ENCODE data around the gene ITFG1. TPM values are rescaled to one million over a fixed set of nuclear protein-coding genes. Genes with fewer than 3 reads are reported as not detected.

Gene ITFG1
- total RNA-seq, 1 donor = 58.6 TPM

GRCh38 chr16:47323241-47323640 lies 137.6 kb downstream of the ITFG1 start:
- Histone ChIP-seq H3K27ac (ENCODE audit: low read depth, low read length) (no peak overlapping the region), H3K4me3 (ENCODE audit: insufficient read depth, low read length) (no peak overlapping the region), H2AFZ (ENCODE audit: low read length) (no peak overlapping the region), H3K9me3 (ENCODE audit: low read depth, low read length) (no peaks in the 10 kb centered on the region), H3K79me2 (ENCODE audit: insufficient read depth, low read length) (no peaks in the 10 kb centered on the region), H3K4me2 (ENCODE audit: insufficient read depth, low read length) (no peak overlapping the region), H3K27me3 (ENCODE audit: insufficient read depth, low read length) (no peaks in the 10 kb centered on the region), H3K36me3 (ENCODE audit: insufficient read depth, low read length) (no peaks in the 10 kb centered on the region), H4K20me1 (ENCODE audit: insufficient read depth, low read length) (no peaks in the 10 kb centered on the region), H3K4me1 (ENCODE audit: insufficient read depth, low read length) (no peaks in the 10 kb centered on the region)
- no peak for TF ChIP-seq CTCF (IDR thresholded peaks at IDR 0.05; ENCODE audit: extremely low read depth, low read depth, low read length)
- no peak for DNase-seq (ENCODE audit: insufficient read length, low spot score, missing footprints)

GRCh38 chr16:47320546-47321310 lies 140.1 kb downstream of the ITFG1 start:
- Histone ChIP-seq H3K4me1 (ENCODE audit: insufficient read depth, low read length) (no peaks in the 10 kb centered on the region), H3K36me3 (ENCODE audit: insufficient read depth, low read length) (no peaks in the 10 kb centered on the region), H3K4me2 (ENCODE audit: insufficient read depth, low read length) (no peak overlapping the region), H2AFZ (ENCODE audit: low read length) (no peak overlapping the region), H3K9me3 (ENCODE audit: low read depth, low read length) (no peaks in the 10 kb centered on the region), H4K20me1 (ENCODE audit: insufficient read depth, low read length) (no peaks in the 10 kb centered on the region), H3K27me3 (ENCODE audit: insufficient read depth, low read length) (no peaks in the 10 kb centered on the region), H3K4me3 (ENCODE audit: insufficient read depth, low read length) (no peak overlapping the region), H3K27ac (ENCODE audit: low read depth, low read length) (no peak overlapping the region), H3K79me2 (ENCODE audit: insufficient read depth, low read length) (no peaks in the 10 kb centered on the region)
- no peak for DNase-seq (ENCODE audit: insufficient read length, low spot score, missing footprints)
- no peak for TF ChIP-seq CTCF (IDR thresholded peaks at IDR 0.05; ENCODE audit: extremely low read depth, low read depth, low read length)

- no peak for TF ChIP-seq CTCF (IDR thresholded peaks at IDR 0.05; ENCODE audit: extremely low read depth, low read depth, low read length)
- Histone ChIP-seq H3K4me2 (ENCODE audit: insufficient read depth, low read length) (no peak overlapping the region), H3K36me3 (ENCODE audit: insufficient read depth, low read length) (no peaks in the 10 kb centered on the region), H3K27ac (ENCODE audit: low read depth, low read length) (no peak overlapping the region), H3K27me3 (ENCODE audit: insufficient read depth, low read length) (no peaks in the 10 kb centered on the region), H3K79me2 (ENCODE audit: insufficient read depth, low read length) (no peaks in the 10 kb centered on the region), H3K4me1 (ENCODE audit: insufficient read depth, low read length) (no peaks in the 10 kb centered on the region), H3K9me3 (ENCODE audit: low read depth, low read length) (no peaks in the 10 kb centered on the region), H4K20me1 (ENCODE audit: insufficient read depth, low read length) (no peaks in the 10 kb centered on the region), H3K4me3 (ENCODE audit: insufficient read depth, low read length) (no peak overlapping the region), H2AFZ (ENCODE audit: low read length) (no peak overlapping the region)
- DNase-seq (ENCODE audit: insufficient read length, low spot score, missing footprints) = no peak
These were observed 143.2 kb downstream of the ITFG1 start for GRCh38 chr16:47317465-47318240.

GRCh38 chr16:47316442-47317015 lies 144.3 kb downstream of the ITFG1 start:
- Histone ChIP-seq H3K4me3 (ENCODE audit: insufficient read depth, low read length) (no peak overlapping the region), H3K4me1 (ENCODE audit: insufficient read depth, low read length) (no peaks in the 10 kb centered on the region), H3K27ac (ENCODE audit: low read depth, low read length) (no peak overlapping the region), H3K4me2 (ENCODE audit: insufficient read depth, low read length) (no peak overlapping the region), H4K20me1 (ENCODE audit: insufficient read depth, low read length) (no peaks in the 10 kb centered on the region), H3K27me3 (ENCODE audit: insufficient read depth, low read length) (no peaks in the 10 kb centered on the region), H2AFZ (ENCODE audit: low read length) (no peak overlapping the region), H3K36me3 (ENCODE audit: insufficient read depth, low read length) (no peaks in the 10 kb centered on the region), H3K79me2 (ENCODE audit: insufficient read depth, low read length) (no peaks in the 10 kb centered on the region), H3K9me3 (ENCODE audit: low read depth, low read length) (no peaks in the 10 kb centered on the region)
- no peak for TF ChIP-seq CTCF (IDR thresholded peaks at IDR 0.05; ENCODE audit: extremely low read depth, low read depth, low read length)
- no peak for DNase-seq (ENCODE audit: insufficient read length, low spot score, missing footprints)

Data from osteoblast (primary cell).